Kidney (tissue), 14 donors: ENCODE measurements around the gene CRYGA. TPM values are rescaled to one million over a fixed set of nuclear protein-coding genes. Genes with fewer than 3 reads are reported as not detected.

Experiments used
- DNase-seq, 5 donors: peaks; one replicate each; pipeline ENCODE4 v3.0.0-alpha.2; 2013 to 2020
- FAIRE-seq: peaks from 2 replicates; lab custom pipeline; 2012; peaks lifted over from hg19 to GRCh38; lab: Jason Lieb, UNC
- H3K27ac ChIP-seq, 2 donors: one replicate each; pipeline ENCODE4 v1.7.0; 2013; ENCODE audit warnings: low read depth in 2 of 2, low read length in 2 of 2, inconsistent platforms in 1 of 2
- H3K27me3 ChIP-seq: one replicate; pipeline ENCODE4 v1.7.1; 2013; ENCODE audit warnings: low read length, inconsistent platforms; ENCODE audit not compliant: control insufficient read depth, insufficient read depth
- H3K36me3 ChIP-seq, 3 donors: one replicate each; pipeline versions ENCODE4 v1.7.0 to v1.7.1; 2013; ENCODE audit warnings: low read length in 3 of 3, control low read depth in 1 of 3, inconsistent platforms in 1 of 3; ENCODE audit not compliant: insufficient read depth in 3 of 3, control insufficient read depth in 2 of 3
- H3K4me1 ChIP-seq, 3 donors: one replicate each; pipeline versions ENCODE4 v1.7.0 to v1.7.1; 2013; ENCODE audit warnings: low read length in 3 of 3, inconsistent platforms in 1 of 3, low read depth in 1 of 3; ENCODE audit not compliant: control insufficient read depth in 2 of 3, insufficient read depth in 2 of 3
- H3K4me3 ChIP-seq, 3 donors: one replicate each; pipeline versions ENCODE4 v1.7.0 to v1.8.1; 2013; ENCODE audit warnings: low read length in 3 of 3, control low read depth in 1 of 3, inconsistent platforms in 1 of 3
- H3K9ac ChIP-seq, 3 donors: one replicate each; pipeline versions ENCODE4 v1.7.0 to v1.7.1; 2013; ENCODE audit warnings: low read length in 3 of 3, control low read depth in 1 of 3, inconsistent platforms in 1 of 3
- H3K9me3 ChIP-seq, 3 donors: one replicate each; pipeline versions ENCODE4 v1.7.0 to v1.7.1; 2013; ENCODE audit warnings: low read length in 3 of 3, control low read depth in 1 of 3, inconsistent platforms in 1 of 3; ENCODE audit not compliant: control insufficient read depth in 2 of 3, insufficient read depth in 1 of 3
- intact Hi-C: fragments of 100-400 bp; cut with DNase I; formaldehyde crosslinking; loops from one replicate; pipeline ENCODE4 v1.11.1; 2022
- polyA plus RNA-seq: library from polyadenylated mRNA; stranded (reverse); fragments of 350-450 nt; fragmentation: Illumina TruSeq; extraction: RNeasy Lipid Tissue Mini Kit (QIAGEN cat#74804); gene quantifications from one replicate; pipeline ENCODE4 v1.2.3, GENCODE V29; 2014; ENCODE audit warnings: low read depth, low replicate concordance; ENCODE audit not compliant: insufficient read depth
- total RNA-seq: library from RNA; stranded (reverse); fragmentation: NEBNext Ultra II Directional; extraction: Animal tissue kit (Norgen Biotek cat#: 25700); gene quantifications from one replicate; pipeline ENCODE4 v1.2.1, GENCODE V29; 2021
- TF ChIP-seq, protein P1 (sequence below): IDR thresholded peaks from 3 replicates; pipeline ENCODE4 v1.5.1; 2012; ENCODE audit warnings: mild to moderate bottlenecking, moderate library complexity, borderline replicate concordance; ENCODE audit not compliant: insufficient read depth; ENCODE audit errors: extremely low read depth
- donor health status: control.
- donor health status: control.
- donor health status: control.
- donor health status: control.
- donor health status: control.
- donor health status: DM: yes; HTN: yes; CAD: no.
- donor health status: Normal renal cell carcinoma (clear cell type).

The CRYGA gene
- total and polyA plus RNA-seq, 2 donors from 2014 or later: not detected

DNA sequence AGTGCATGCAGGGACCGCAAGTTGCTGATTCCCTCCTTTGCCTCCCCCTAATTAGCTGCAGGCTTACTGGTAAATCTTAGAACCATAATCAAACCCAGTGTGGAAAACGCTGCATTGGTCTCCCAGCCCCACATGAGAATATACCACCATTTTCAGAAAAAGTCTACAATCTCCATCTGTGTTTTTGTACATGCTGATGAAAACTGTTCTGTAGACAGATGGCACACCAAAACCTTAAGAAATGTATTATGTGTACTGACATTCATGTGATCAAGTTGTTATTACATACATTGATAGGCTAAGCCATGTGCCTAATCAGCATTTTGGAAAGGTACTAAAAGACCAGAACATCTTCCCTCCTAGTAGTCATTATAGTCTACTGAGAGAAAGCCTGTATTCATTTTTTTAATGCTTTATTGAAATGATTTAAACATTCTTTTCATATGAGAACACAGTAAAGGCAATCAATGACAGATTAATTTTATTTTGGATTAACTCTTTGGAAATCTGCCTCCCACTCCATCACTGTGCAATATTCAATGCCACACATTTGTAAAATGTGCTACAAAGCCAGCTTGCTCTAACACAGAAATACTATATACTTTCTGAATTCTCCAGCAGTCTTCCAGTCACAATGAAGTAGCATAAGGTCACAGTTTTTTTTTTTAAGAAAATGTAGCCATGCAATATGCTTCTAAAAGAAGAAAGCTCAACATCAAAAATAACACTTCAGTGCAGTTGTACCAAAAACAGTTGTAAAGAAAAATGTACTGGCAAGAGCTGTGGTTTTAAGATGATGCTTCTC lies 1.8 kb upstream of the CRYGA start:
- no peak overlapping the region for H3K4me3 ChIP-seq
- no peak for FAIRE-seq
- H3K4me1 ChIP-seq: no peaks in the 10 kb centered on the region

DNA sequence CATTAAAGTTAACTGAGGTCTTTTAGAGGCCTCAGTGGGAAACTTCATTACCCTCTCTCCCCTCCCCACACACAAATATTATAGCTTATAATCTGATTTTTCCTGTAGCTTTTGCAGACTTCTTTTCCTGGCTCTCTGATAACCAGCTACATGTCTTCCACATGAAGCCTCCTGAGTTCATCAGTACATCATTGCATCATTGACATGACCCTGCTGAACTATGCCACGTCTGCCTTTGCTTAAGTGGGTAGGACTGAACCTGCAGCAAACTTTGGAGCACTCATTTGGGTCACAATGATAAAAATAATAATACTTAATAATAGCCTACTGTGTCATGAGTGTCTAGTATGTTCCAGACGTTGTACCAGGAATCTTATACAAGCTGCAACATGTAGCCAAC lies 7.0 kb downstream of the CRYGA start:
- no peaks in the 10 kb centered on the region for H3K9me3 ChIP-seq
- H3K4me3 ChIP-seq: no peak overlapping the region
- FAIRE-seq (no peak), DNase-seq (no peak)
- H3K36me3 ChIP-seq: no peaks in the 10 kb centered on the region
- no peaks in the 10 kb centered on the region for H3K27me3 ChIP-seq
- TF ChIP-seq, protein P1, sequence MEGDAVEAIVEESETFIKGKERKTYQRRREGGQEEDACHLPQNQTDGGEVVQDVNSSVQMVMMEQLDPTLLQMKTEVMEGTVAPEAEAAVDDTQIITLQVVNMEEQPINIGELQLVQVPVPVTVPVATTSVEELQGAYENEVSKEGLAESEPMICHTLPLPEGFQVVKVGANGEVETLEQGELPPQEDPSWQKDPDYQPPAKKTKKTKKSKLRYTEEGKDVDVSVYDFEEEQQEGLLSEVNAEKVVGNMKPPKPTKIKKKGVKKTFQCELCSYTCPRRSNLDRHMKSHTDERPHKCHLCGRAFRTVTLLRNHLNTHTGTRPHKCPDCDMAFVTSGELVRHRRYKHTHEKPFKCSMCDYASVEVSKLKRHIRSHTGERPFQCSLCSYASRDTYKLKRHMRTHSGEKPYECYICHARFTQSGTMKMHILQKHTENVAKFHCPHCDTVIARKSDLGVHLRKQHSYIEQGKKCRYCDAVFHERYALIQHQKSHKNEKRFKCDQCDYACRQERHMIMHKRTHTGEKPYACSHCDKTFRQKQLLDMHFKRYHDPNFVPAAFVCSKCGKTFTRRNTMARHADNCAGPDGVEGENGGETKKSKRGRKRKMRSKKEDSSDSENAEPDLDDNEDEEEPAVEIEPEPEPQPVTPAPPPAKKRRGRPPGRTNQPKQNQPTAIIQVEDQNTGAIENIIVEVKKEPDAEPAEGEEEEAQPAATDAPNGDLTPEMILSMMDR: no peak
- intact Hi-C loops: no loop called here
- H3K27ac ChIP-seq: no peak overlapping the region
- no peak overlapping the region for H3K9ac ChIP-seq
- H3K4me1 ChIP-seq: no peaks in the 10 kb centered on the region

More for the DNA sequence above, 1.8 kb upstream of the CRYGA start:
- Histone ChIP-seq H3K9ac (no peak overlapping the region), H3K9me3 (no peaks in the 10 kb centered on the region), H3K36me3 (no peaks in the 10 kb centered on the region), H3K27ac (no peak overlapping the region), H3K27me3 (no peaks in the 10 kb centered on the region)
- intact Hi-C loops: no loop called here
- TF ChIP-seq, protein P1: no peak
- DNase-seq: no peak

DNA sequence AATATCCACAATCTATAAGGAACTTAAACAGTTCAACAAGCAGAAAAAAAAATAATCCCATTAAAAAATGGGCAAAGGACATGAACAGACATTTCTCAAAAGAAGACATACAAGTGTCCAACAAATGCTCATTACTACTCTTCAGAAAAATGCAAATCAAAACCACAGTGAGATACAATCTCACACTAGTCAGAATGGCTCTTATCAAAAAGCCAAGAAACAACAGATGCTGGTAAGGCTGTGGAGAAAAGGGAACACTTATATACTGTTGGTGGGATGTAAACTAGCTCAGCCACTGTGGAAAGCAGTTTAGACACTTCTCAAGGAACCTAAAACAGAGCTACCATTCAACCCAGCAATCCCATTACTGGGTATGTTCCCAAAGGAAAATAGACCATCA lies 10.2 kb downstream of the CRYGA start:
- no peaks in the 10 kb centered on the region for H3K9me3 ChIP-seq
- no peaks in the 10 kb centered on the region for H3K4me1 ChIP-seq
- FAIRE-seq (no peak), DNase-seq (no peak)
- H3K4me3 ChIP-seq: no peak overlapping the region
- intact Hi-C loops: no loop called here
- no peaks in the 10 kb centered on the region for H3K27me3 ChIP-seq
- H3K36me3 ChIP-seq: no peaks in the 10 kb centered on the region
- TF ChIP-seq, protein P1: no peak
- no peak overlapping the region for H3K9ac ChIP-seq
- no peak overlapping the region for H3K27ac ChIP-seq
